ENCODE results near the gene FSIP2. TPM values are rescaled to one million over a fixed set of nuclear protein-coding genes. Genes with fewer than 3 reads are reported as not detected.
A peak's percentile ranks its signal among the peaks of the same experiment; 100 is the strongest.
"Not testable (repeated sequence)": the region's sequence is repeated elsewhere in the genome, so short reads cannot be mapped to it uniquely, and the experiment has no call there.

Gene FSIP2
- total RNA-seq, 1 donor from 2014 or later: 0.05 TPM

DNA sequence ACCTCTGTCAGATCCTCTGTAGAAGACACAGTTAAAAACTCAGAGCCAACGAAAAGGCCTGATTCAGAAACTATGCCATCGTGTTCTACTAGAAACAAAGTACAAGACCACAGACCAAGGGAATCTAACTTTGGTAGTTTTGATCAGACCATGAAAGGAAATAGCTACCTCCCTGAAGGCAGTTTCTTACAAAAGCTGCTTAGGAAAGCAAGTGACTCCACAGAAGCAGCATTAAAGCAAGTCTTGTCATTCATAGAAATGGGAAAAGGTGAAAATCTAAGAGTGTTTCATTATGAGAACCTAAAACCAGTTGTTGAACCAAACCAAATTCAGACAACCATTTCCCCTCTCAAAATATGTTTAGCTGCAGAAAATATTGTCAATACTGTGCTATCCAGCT, 58.2 kb downstream of the FSIP2 start:
- DNase-seq (ENCODE audit: low spot score) (no peak), ATAC-seq (no peak)

DNA sequence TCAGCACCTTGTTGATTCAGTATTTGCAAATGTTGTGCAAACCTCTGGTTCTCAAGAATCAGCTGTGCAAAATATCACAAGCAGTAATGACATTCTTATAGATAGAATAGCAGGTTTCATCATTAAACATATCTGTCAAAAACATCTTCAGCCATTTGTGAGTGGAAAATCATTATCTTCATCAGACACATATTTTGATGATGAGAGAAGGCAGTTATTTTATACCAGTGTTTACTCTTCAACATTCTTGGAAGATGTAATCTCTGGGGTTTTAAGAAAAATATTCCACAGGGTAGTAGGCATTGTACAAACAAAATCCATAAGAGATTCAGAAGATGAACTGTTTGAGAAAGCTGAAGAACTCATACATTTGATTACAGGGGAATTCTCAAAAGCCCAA, 64.3 kb downstream of the FSIP2 start:
- no peak for ATAC-seq

GRCh38 chr2:185806783-185807182, 68.2 kb downstream of the FSIP2 start:
- DNase-seq (ENCODE audit: low spot score): no peak
- ATAC-seq: no peak

More for the DNA sequence above, 64.3 kb downstream of the FSIP2 start:
- no peak for DNase-seq (ENCODE audit: low spot score)

GRCh38 chr2:185807351-185807750, 68.7 kb downstream of the FSIP2 start:
- ATAC-seq (no peak), DNase-seq (ENCODE audit: low spot score) (no peak)

- no peak for ATAC-seq
- DNase-seq (ENCODE audit: low spot score): no peak
Observed at GRCh38 chr2:185811580-185811979, 73.0 kb downstream of the FSIP2 start.

DNA sequence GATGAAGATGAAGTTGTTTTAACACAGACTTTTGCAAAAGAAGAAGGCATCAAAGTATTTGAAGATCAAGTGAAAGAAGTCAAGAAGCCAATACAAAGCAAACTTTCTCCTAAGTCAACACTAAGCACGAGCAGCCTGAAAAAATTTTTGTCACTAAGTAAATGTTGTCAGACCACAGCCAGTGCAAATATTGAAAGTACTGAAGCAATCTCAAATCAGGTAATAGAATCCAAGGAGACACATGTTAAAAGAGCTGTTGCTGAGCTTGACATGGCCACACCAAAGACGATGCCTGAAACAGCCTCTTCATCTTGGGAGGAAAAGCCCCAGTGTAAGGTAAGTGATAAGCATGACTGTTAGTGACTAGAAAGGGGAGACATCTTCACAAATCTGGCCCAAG, 75.1 kb downstream of the FSIP2 start:
- DNase-seq (ENCODE audit: low spot score): no peak
- ATAC-seq: peak; percentile 90

DNA sequence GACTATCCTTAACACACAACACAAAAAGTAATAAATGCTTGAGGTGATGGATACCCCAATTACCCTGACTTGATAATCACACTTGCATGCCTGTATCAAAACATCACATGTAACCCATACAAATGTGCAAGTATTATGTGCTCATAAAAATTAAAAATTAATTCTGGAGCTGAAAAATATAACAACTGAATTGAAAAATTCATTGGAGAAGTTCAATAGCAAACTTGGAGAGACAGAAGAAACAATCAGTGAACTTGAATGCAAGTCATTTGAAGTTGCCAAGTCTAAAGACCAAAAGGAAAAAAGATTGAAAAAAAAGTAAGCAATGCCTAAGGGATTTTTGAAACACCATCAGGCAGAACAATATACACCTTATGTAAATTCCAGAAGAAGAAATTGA, 79.4 kb downstream of the FSIP2 start:
- no peak for ATAC-seq
- no peak for DNase-seq (ENCODE audit: low spot score)

GRCh38 chr2:185821467-185821866, 82.9 kb downstream of the FSIP2 start:
- no peak for DNase-seq (ENCODE audit: low spot score)
- ATAC-seq: peak; percentile 61

DNA sequence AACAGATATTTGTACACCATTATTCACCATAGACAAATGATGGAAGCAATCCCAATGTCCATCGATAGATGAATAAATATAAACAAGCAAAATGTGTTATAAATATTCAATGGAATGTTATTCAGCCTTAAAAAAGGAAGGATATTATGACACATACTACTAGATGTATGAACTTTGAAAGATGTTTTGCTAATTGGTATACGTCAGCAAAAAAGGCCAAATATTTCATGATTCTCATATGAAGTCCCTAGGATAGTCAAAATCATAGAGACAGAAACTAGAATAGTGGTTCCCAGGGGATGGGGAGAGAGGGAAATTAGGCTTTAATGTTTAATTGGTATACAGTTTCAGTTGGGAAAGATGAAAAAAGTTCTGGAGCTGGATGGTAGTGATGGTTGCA, 85.2 kb downstream of the FSIP2 start:
- DNase-seq (ENCODE audit: low spot score) (no peak), ATAC-seq (no peak)

DNA sequence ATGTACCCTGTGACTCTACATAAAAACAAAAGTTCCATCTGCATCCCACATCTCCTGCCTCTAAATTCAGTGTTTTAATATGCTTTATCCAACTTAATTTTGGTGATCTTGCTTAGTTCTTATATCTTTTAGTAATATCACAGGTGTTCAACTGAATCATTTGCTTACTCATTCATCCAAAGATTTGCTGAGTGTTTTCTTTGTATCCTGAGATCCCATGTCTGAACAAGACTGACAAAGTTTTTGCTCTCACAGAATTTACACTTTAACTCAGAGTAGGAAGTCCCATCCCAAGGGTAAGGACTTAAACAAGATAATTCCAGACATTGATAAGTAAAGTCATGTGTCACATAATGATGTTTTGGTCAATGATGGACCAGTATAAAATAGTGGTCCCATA, 87.0 kb downstream of the FSIP2 start:
- ATAC-seq (no peak), DNase-seq (ENCODE audit: low spot score) (no peak)

DNA sequence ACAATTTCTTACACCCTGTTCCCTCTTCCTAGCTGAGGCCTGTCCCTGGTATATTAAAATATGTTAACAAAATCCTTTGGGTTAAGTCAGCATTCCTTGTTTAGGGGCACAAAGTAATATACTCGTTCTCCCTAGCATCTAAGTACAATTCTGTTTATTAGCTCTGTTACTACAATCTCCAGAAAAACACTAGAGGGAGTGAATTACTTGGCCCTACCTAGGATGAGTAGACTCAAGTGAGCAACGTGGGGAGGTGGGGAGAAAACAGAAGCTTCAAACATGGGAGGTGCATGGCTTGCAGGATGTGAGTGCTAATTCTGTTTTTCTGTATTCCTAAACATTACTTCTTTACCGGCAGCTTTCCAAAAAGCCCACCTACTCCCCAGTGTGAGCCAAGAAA, 89.7 kb downstream of the FSIP2 start:
- no peak for DNase-seq (ENCODE audit: low spot score)
- ATAC-seq: no peak

- ATAC-seq (no peak), DNase-seq (ENCODE audit: low spot score) (no peak)
Observed at GRCh38 chr2:185833864-185834263, 95.3 kb downstream of the FSIP2 start.

DNA sequence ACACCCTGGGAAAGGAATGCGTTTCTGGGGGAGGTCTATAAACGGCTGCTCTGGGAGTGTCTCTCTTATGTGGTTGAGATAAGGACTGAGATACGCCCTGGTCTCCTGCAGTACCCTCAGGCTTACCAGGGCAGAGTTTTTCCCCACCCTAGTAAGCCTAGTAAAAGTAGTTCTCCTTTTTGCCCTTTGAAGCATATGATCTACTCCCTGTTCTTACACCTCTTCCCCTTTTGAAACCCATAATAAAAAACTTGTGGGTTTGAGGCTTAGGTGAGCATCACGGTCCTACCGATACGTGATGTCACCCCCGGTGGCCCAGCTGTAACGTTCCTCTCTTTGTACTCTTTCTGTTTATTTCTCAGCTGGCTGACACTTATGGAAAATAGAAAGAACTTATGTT, 97.4 kb downstream of the FSIP2 start:
- ATAC-seq: no peak
- DNase-seq (ENCODE audit: low spot score): no peak

- no peak for ATAC-seq
- no peak for DNase-seq (ENCODE audit: low spot score)
Observed at GRCh38 chr2:185854885-185855284, 116.3 kb downstream of the FSIP2 start.

- ATAC-seq (no peak), DNase-seq (ENCODE audit: low spot score) (no peak)
Observed at GRCh38 chr2:185857691-185858090, 119.1 kb downstream of the FSIP2 start.

- DNase-seq (ENCODE audit: low spot score): no peak
- no peak for ATAC-seq
Observed at GRCh38 chr2:185859506-185859905, 120.9 kb downstream of the FSIP2 start.

DNA sequence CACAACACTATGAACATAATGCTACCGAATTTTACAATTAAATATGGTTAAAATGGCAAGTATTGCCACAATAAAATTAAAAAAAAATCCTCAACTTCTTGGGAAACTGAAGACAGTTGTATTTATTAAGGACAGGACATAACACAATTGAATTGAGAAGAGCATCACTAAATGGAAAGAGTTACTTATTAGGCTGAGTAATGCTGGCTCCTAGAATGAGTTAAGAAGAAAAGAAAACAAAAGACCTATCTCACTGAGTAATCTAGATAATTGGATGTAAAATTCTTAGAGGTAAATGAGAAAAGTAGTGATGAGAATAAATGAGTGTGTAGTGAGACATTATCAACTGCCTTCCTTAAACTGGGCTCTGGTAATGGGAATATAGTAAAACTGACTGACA, 121.7 kb downstream of the FSIP2 start:
- ATAC-seq: no peak
- DNase-seq (ENCODE audit: low spot score): no peak

- ATAC-seq (no peak), DNase-seq (ENCODE audit: low spot score) (no peak)
Observed at GRCh38 chr2:185862657-185863398, 124.2 kb downstream of the FSIP2 start.

- DNase-seq (ENCODE audit: low spot score); ATAC-seq: not testable (repeated sequence)
Observed at GRCh38 chr2:185864468-185865260, 126.1 kb downstream of the FSIP2 start.

GRCh38 chr2:185875136-185875931, 136.7 kb downstream of the FSIP2 start:
- no peak for ATAC-seq
- no peak for DNase-seq (ENCODE audit: low spot score)

- ATAC-seq (no peak), DNase-seq (ENCODE audit: low spot score) (no peak)
Observed at GRCh38 chr2:185876234-185876633, 137.6 kb downstream of the FSIP2 start.

- DNase-seq (ENCODE audit: low spot score) (no peak), ATAC-seq (no peak)
Observed at GRCh38 chr2:185880396-185880795, 141.8 kb downstream of the FSIP2 start.

Data from left lobe of liver (tissue), 2 donors.